ENCODE data around the gene SLFN13.
"Not testable (repeated sequence)": the region's sequence is repeated elsewhere in the genome, so short reads cannot be mapped to it uniquely, and the experiment has no call there.

Gene SLFN13

GRCh38 chr17:35432176-35433074 is 16.1 kb downstream of the SLFN13 start, which contains the start of gene SLFN12:
Gene SLFN12, minus strand, starts transcription at chr17:35432500. Its CDS starts 9,472 bp downstream, at chr17:35423028.
- no peak for DNase-seq

- DNase-seq, result no peak
These were observed 18.9 kb downstream of the SLFN13 start for GRCh38 chr17:35429702-35430101.

GRCh38 chr17:35428229-35428628 is 20.3 kb downstream of the SLFN13 start:
- DNase-seq, result no peak

- no peak for DNase-seq
These were observed 24.8 kb downstream of the SLFN13 start for GRCh38 chr17:35423761-35424160.

- DNase-seq, result not testable (repeated sequence)
These were observed 27.5 kb downstream of the SLFN13 start for GRCh38 chr17:35421069-35421468.

- DNase-seq, result no peak
These were observed 31.9 kb downstream of the SLFN13 start for GRCh38 chr17:35416659-35417058.

- not testable (repeated sequence) for DNase-seq
These were observed 33.9 kb downstream of the SLFN13 start for GRCh38 chr17:35414707-35415106.

GRCh38 chr17:35414247-35414646 is 34.3 kb downstream of the SLFN13 start:
- DNase-seq, result no peak

GRCh38 chr17:35407531-35407930 is 41.0 kb downstream of the SLFN13 start:
- DNase-seq, result no peak

GRCh38 chr17:35406568-35406967 is 42.0 kb downstream of the SLFN13 start:
- DNase-seq, result no peak

GRCh38 chr17:35404360-35404759 is 44.2 kb downstream of the SLFN13 start:
- DNase-seq, result no peak

GRCh38 chr17:35393783-35394182 is 54.8 kb downstream of the SLFN13 start:
- DNase-seq, result not testable (repeated sequence)

GRCh38 chr17:35390663-35391062 is 57.9 kb downstream of the SLFN13 start:
- DNase-seq, result no peak

- no peak for DNase-seq
These were observed 58.4 kb downstream of the SLFN13 start for GRCh38 chr17:35390156-35390555.

GRCh38 chr17:35387496-35387895 is 61.1 kb downstream of the SLFN13 start:
- no peak for DNase-seq
